T47D (cell line): ENCODE results near the gene TNFRSF14.
"Not testable (repeated sequence)": the region's sequence is repeated elsewhere in the genome, so short reads cannot be mapped to it uniquely, and the experiment has no call there.

Source experiments
- DNase-seq, 2 experiments: peaks; one replicate each; pipeline versions ENCODE4 v3.0.0 to v3.0.0-alpha.2; 2011 to 2012; ENCODE audit warnings: low read depth in 1 of 2, low spot score in 1 of 2
- JUND ChIP-seq: IDR thresholded peaks from 2 replicates; pipeline ENCODE4 v1.6.1; 2012; ENCODE audit warnings: low read depth
- in situ Hi-C: cut with HindIII; loops from 2 replicates; pipeline ENCODE4 v1.10.0; 2016; ENCODE audit warnings: low sequenced_read_pairs, low pct_unique_long_range_greater_than_20kb

TNFRSF14 gene

DNA sequence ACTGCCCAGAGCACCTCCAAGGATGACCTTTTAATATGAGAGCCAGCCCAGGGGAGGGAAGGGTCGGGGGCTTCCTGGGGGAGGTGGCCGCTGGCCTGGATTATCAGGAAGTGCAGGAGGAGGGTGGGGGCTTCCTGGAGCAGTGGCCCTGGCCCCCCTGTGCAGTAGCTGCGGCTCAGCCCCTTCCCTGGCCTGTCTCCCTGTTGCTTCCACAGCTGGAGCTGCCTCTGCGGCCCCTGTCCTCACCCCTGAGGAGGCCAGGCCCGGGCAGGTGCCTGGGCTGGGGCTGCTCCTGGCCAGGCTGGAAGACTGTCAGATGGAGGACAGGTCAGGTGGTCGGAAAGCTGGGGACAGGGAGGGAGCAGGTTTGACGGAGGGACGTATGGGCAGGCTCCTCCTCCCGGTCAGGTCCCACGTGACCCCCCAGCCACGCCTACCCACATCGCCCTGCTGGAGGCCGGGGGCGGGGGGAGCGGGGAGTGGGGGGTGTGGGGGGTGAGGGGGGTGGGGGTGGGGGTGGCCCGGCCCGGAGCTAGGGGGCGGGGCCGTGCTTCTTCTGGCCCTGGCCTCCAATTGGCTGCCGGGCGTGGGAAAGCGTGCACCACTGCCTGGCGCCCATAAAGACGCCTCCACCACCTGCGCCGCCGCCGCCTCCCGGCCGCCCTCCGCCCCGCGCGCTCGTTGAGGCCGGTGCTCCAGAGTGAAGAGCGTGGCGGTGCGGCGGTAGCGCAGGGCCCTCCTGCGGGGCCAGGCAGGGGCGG is 10.2 kb upstream of the TNFRSF14 start:
- peak; percentile 91 to 92 for DNase-seq

GRCh38 chr1:2546515-2547209 is 9.5 kb upstream of the TNFRSF14 start:
- in situ Hi-C loops: no loop called here
- TF ChIP-seq JUND: no peak
- DNase-seq: peak; percentile 88 to 95

More for the DNA sequence above, 10.2 kb upstream of the TNFRSF14 start:
- no peak for TF ChIP-seq JUND
- in situ Hi-C loops: no loop called here

DNA sequence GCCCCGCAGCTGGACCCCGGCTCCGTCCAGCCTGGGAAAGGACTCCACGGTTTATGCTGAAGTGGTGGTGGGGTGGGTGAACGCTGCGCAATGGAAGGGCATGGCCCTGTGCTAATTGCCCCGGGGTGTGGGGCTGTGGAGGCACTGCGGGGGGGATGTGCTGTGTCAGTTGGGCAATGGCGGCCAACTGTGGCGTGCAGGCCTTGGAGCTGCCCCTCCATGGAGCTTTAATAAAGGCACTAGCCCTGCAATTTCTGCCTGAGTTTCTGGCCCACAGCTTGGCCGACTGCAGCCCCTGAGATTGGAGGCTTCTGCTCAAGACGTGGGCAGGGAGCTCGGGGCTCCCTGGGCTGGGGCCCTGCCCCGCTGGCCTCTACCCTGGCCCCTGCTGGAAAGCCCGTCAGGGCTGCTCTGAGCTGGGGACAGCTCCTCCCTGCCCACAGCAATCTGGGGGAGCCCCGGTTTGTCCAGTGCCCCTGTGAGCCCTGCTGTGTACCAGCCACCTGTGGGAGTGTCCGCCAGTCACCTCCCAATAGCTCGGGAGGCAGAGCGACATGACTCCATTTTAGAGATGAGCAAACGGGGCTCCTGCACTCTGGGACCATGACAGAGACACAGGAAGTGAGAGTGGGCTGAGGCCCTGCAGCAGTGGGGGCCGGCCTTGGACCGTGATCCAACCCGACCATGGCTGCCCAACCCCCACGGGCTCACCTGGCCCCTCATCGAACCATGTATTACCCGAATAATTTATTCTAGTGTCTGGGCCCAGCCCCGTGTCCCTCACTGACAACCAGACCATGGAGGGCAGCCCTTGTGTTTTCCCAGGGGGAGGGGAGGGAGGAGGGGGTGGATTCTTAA is 8.7 kb upstream of the TNFRSF14 start:
- no peak for DNase-seq
- no peak for TF ChIP-seq JUND
- in situ Hi-C loops: no loop called here

DNA sequence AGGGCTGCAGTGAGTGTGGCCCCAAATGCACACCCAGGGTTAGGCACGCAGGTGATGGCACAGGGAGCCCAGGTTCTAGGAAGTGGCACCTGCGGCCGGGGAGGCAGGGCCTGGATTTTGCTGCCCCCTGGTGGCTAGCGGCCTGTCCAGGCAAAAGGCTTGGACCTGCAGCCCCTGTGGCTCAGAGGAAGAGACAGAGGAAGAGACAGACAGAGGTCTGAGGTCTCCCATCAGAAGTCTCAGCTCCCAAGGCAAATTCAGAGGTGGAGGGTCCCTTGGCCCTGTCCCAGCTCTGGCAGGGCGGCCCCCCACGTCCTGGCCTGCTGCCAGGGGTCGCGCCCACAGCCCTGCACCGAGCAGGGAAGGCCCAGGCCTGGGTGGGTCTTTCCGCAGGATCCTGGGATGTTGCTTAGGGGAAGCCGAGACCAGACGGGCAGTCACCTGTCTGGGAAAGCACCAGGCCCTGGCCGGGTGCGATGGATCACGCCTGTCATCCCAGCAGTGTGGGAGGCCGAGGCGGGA is 8.0 kb upstream of the TNFRSF14 start:
- no peak for TF ChIP-seq JUND
- in situ Hi-C loops: no loop called here
- DNase-seq: peak; percentile 81 to 88

GRCh38 chr1:2549367-2550029 is 6.7 kb upstream of the TNFRSF14 start:
- in situ Hi-C loops, DNase-seq: not testable (repeated sequence)

GRCh38 chr1:2550309-2550861 is 5.8 kb upstream of the TNFRSF14 start:
- in situ Hi-C loops, DNase-seq: not testable (repeated sequence)

DNA sequence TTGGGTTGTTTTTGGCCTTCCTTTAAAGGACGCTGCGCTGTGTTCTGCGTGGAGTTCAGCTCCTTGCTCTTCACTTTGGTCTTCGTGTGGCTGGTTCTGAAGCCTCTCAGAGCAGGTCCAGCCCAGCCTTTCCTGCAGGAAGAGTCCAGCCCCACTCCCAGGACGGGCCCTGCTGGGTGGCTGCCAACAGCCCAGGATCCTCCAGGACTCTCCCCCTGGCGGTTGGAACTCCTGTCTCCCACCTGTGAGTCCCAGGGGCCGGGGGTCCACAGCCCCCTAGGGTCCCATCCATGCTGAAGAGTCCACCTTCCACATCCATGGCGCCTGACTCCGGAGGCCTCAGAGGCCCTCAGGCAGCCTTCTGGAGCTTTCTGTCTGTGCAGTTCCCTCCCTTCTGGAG is 4.6 kb upstream of the TNFRSF14 start:
- in situ Hi-C loops, DNase-seq: not testable (repeated sequence)

- no peak for DNase-seq
- no peak for TF ChIP-seq JUND
- in situ Hi-C loops: no loop called here
Measured at GRCh38 chr1:2552189-2552588, 4.0 kb upstream of the TNFRSF14 start.

- DNase-seq, in situ Hi-C loops: not testable (repeated sequence)
Measured at GRCh38 chr1:2553076-2553475, 3.1 kb upstream of the TNFRSF14 start.

DNA sequence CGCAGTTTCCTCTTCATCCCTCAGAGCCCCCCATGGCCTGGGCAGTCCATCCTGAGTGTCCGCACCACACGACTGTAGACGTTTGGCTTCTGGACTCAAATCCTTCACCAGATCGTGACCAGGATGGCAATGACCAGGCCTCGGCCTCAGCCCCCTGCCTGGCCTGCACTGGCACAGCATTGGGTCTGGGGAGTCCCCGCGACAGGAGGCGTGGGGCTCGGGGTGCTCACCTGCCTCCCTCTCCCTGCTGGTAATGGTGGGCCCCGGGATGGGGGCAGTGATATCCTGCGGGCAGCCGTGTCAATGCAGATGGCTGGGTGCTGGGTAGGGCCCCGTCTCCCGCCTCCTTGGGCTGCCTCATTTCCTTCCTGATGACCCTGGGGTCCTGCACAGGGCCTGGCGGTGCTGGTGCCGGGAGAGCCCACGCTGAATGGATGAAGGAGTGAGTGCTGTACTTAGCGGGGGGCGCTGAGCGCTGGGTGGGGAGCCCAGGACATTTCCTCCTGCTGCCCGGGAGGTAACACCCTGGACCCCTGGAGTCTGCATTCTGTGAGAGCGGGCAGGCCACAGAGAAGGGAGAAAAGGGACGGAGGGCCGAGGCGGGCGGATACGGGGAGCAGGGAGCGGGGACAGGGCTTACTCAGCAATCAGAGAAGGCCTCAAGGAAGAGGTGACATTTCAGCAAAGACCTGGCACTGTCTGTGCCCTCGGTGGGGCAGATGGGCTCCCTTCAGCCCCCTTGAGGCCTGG is 2.1 kb upstream of the TNFRSF14 start:
- in situ Hi-C loops: no loop called here
- no peak for DNase-seq
- no peak for TF ChIP-seq JUND

DNA sequence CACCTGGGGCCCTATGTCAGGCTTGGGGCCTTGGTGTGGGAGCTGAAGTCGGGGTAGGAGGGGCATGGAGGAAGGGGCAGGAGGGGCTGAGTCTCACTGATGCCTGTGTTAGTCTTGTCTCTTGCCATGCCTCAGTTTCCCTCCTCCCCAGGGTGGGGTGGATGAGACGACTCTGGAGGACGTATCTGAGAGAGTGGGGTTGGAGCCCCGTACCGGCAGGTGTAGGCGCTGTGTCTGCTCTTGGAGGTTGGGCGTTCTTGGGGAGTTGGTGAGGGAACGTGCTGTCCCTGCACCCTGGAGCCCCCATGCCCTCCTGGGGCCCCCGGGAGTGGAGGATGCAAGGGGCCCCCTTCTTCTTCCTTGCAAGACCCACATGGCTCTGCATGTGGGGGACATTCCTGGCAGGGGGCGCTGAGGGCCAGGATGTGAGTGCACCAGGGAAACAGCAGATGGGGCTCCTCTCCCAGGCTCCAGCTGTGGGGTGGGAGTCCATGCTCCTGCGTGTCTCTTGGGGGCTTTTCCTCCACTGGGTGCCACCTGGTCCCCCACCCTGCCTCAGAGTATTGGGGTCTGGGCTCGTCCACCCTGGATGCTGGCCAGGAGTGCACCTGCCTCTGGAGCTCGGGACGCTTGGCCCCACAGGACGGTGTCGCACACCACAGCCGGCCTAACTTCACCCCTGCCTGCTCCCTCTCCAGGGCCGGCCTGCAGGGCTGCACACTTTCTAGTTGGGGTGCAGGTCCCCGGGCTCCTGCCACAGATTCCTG is 1.4 kb upstream of the TNFRSF14 start:
- in situ Hi-C loops: no loop called here
- DNase-seq: no peak
- TF ChIP-seq JUND: no peak
